Nephron progenitor cell (in vitro differentiated cells): ENCODE data around the gene GNL3.
"Not testable (repeated sequence)": the region's sequence is repeated elsewhere in the genome, so short reads cannot be mapped to it uniquely, and the experiment has no call there.

Source experiments
- DNase-seq: peaks from one replicate; pipeline ENCODE4 v3.0.0; 2021
- H3K27ac Mint-ChIP-seq: 2 replicates; pipeline ENCODE4 v1.8.0; 2021; ENCODE audit warnings: mild to moderate bottlenecking, moderate library complexity, mixed read lengths
- H3K27me3 Mint-ChIP-seq: 2 replicates; pipeline ENCODE4 v1.8.0; 2021; ENCODE audit warnings: mild to moderate bottlenecking, low read depth, mixed read lengths; ENCODE audit not compliant: poor library complexity
- H3K36me3 Mint-ChIP-seq: 2 replicates; pipeline ENCODE4 v1.8.0; 2021; ENCODE audit warnings: low read depth, mixed read lengths
- H3K4me1 Mint-ChIP-seq: 2 replicates; pipeline ENCODE4 v1.8.0; 2021; ENCODE audit warnings: mixed read lengths
- H3K4me3 Mint-ChIP-seq: 2 replicates; pipeline ENCODE4 v1.8.0; 2021; ENCODE audit warnings: mild to moderate bottlenecking, moderate library complexity, mixed read lengths
- H3K9me3 Mint-ChIP-seq: 2 replicates; pipeline ENCODE4 v1.8.0; 2021; ENCODE audit warnings: mild to moderate bottlenecking, moderate library complexity, mixed read lengths
- CTCF ChIP-seq: fragments of 200-600 bp; sonication (generic); IDR thresholded peaks from 2 replicates; pipeline ENCODE4 v1.5.0; 2021; ENCODE audit warnings: antibody characterized with exemption

GNL3 gene

GRCh38 chr3:52721730-52722008 lies 35.8 kb downstream of the GNL3 start:
- Mint-ChIP-seq H3K4me3 (no peak overlapping the region), H3K36me3 (peaks cover 77% of the 10 kb centered on the region), H3K4me1 (no peaks in the 10 kb centered on the region), H3K27me3 (no peaks in the 10 kb centered on the region), H3K9me3 (peaks cover 41% of the 10 kb centered on the region), H3K27ac (no peak overlapping the region)
- no peak for TF ChIP-seq CTCF
- DNase-seq, result no peak

DNA sequence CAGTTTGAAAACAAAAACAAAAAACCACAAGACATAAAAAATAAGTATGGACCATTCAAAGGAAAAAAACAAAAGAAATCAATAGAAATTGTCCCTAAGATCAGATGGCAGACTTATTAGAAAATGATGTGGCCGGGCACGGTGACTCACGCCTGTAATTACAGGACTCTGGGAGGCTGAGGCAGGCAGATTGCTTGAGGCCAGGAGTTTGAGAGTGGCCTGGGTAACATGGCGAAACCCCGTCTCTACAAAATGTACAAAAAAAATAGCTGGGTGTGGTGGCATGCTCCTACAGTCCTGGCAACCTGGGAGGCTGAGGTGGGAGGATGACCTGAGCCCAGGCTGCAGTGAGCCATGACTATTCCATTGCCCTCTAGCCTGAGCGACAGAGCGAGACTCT lies 36.7 kb downstream of the GNL3 start:
- no peak overlapping the region for H3K4me3 Mint-ChIP-seq
- H3K9me3 Mint-ChIP-seq, result peaks cover 47% of the 10 kb centered on the region
- no peak for TF ChIP-seq CTCF
- no peak overlapping the region for H3K27ac Mint-ChIP-seq
- H3K4me1 Mint-ChIP-seq, result no peaks in the 10 kb centered on the region
- no peaks in the 10 kb centered on the region for H3K27me3 Mint-ChIP-seq
- H3K36me3 Mint-ChIP-seq, result peaks cover 85% of the 10 kb centered on the region
- no peak for DNase-seq

DNA sequence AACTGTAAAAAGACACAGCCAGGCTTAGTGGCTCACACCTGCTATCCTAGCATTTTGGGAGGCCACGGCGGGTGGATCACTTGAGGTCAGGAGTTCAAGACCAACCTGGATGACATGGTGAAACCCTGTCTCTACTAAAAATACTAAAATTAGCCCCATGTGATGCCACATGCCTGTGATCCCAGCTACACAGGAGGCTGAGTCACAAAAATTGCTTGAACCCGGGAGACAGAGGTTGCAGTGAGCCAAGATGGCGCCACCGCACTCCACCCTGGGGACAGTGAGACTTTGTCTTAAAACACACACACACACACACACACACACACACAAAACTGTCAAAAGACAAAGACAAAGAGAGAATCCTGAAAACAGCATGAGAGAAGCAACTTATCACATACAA lies 38.1 kb downstream of the GNL3 start:
- no peaks in the 10 kb centered on the region for H3K4me1 Mint-ChIP-seq
- DNase-seq, result no peak
- TF ChIP-seq CTCF, result no peak
- H3K4me3 Mint-ChIP-seq, result no peak overlapping the region
- H3K27ac Mint-ChIP-seq, result no peak overlapping the region
- peaks cover 60% of the 10 kb centered on the region for H3K9me3 Mint-ChIP-seq
- peaks cover 92% of the 10 kb centered on the region for H3K36me3 Mint-ChIP-seq
- H3K27me3 Mint-ChIP-seq, result no peaks in the 10 kb centered on the region

- no peak for TF ChIP-seq CTCF
- Mint-ChIP-seq H3K27ac (no peak overlapping the region), H3K4me3 (no peak overlapping the region), H3K4me1 (no peaks in the 10 kb centered on the region), H3K9me3 (peaks cover 60% of the 10 kb centered on the region), H3K27me3 (no peaks in the 10 kb centered on the region), H3K36me3 (peaks cover 92% of the 10 kb centered on the region)
- DNase-seq, result no peak
Measured at GRCh38 chr3:52724511-52724910, 38.7 kb downstream of the GNL3 start.

DNA sequence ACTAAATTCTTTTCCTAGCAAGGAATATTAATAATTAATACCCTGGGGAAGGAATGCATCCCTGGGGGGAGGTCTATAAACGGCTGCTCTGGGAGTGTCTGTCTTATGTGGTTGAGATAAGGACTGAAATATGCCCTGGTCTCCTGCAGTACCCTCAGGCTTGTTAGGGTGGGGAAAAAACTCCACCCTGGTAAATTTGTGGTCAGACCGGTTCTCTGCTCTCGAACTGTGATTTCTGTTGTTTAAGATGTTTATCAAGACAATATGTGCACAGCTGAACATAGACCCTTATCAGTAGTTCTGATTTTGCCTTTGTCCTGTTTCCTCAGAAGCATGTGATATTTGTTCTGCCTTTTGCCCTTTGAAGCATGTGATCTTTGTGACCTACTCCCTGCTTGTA lies 42.9 kb downstream of the GNL3 start:
- Mint-ChIP-seq H3K36me3 (peaks cover 93% of the 10 kb centered on the region), H3K9me3 (peaks cover 72% of the 10 kb centered on the region)
- H3K27ac Mint-ChIP-seq, H3K4me3 Mint-ChIP-seq, H3K4me1 Mint-ChIP-seq, H3K27me3 Mint-ChIP-seq, DNase-seq: not testable (repeated sequence)

DNA sequence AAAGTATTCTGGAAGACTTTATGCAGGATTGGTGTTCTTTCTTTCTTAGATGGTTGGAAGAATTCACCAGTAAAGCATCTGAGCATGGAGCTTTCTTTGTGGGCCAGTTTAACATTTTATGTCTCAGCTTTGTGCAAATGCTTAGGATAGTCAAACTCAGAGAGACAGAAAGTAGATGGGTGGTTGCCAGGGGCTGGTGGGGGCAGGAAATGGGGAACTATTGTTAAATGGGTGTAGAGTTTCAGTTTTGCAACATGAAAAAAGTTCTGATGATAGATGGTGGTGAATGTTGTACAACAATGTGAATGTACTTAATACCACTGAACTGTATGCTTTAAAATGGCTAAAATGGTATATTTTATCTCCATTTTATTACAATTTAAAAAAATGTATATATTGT lies 44.8 kb downstream of the GNL3 start:
- Mint-ChIP-seq H3K27ac (no peak overlapping the region), H3K4me3 (no peak overlapping the region), H3K9me3 (peaks cover 70% of the 10 kb centered on the region), H3K27me3 (peaks cover 3% of the 10 kb centered on the region), H3K4me1 (no peaks in the 10 kb centered on the region), H3K36me3 (peaks cover 97% of the 10 kb centered on the region)
- no peak for TF ChIP-seq CTCF
- no peak for DNase-seq

DNA sequence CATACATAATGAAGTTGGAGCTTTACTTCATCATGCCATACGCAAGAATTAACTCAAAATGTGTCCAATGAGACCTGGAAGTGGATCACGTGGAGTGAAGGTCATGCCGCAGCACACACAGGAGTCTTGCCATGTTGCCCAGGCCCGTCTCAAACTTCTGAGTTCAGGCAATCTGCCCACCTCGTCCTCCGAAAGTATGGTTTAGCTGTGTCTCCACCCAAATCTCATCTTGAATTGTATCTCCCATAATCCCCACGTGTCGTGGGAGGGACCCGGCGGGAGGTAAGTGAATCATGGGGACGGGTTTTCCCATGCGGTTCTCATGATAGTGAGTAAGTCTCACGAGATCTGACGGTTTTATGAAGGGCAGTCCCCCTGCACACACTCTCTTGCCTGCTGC lies 45.8 kb downstream of the GNL3 start:
- no peaks in the 10 kb centered on the region for H3K4me1 Mint-ChIP-seq
- no peak for TF ChIP-seq CTCF
- peaks cover 3% of the 10 kb centered on the region for H3K27me3 Mint-ChIP-seq
- no peak for DNase-seq
- H3K9me3 Mint-ChIP-seq, result peaks cover 66% of the 10 kb centered on the region
- no peak overlapping the region for H3K4me3 Mint-ChIP-seq
- peaks cover 97% of the 10 kb centered on the region for H3K36me3 Mint-ChIP-seq
- peak overlapping the region; percentile 29 for H3K27ac Mint-ChIP-seq
